Measurements from ENCODE around the gene TMEM165. TPM values are rescaled to one million over a fixed set of nuclear protein-coding genes. Genes with fewer than 3 reads are reported as not detected.

The TMEM165 gene
- 147 and 190 TPM in 2 replicates for total RNA-seq

DNA sequence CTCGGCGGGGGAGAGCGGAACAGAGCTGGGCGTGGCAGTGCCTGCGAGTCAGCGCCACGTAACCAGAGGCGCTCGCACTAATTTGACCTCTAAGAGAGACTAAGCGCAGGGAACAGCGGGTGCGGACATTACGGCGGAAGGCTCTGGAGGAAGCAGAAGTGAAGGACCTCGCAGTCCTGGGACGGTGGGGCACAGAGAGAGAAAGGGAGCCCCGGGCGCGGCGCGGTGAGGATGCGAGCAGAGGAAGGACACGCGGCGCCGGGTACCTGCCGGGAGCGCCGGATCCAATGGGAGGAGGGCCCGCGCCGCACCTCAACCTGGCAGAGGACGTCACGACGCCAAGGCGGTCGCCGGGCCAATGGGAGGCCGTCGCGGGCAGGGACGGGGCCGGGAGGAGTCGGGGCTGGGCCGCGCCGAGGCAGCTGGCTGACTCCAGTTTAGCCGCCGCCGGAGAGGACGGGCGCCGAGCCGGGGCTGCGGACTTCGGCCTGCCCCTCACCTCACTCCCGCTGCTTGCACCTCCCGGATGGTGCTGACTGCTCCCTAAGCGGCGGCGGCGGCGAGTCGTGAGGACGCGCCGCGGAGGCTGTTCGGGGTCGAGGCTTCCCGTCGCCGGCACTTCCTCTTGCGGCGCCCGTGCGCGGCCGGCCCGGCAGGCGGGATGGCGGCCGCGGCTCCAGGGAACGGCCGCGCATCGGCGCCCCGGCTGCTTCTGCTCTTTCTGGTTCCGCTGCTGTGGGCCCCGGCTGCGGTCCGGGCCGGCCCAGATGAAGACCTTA is at the start of gene TMEM165:
TMEM165 (plus strand) TSS at position 429 of the 779 bp plus-strand sequence; CDS start at position 662, 233 bp downstream.

DNA sequence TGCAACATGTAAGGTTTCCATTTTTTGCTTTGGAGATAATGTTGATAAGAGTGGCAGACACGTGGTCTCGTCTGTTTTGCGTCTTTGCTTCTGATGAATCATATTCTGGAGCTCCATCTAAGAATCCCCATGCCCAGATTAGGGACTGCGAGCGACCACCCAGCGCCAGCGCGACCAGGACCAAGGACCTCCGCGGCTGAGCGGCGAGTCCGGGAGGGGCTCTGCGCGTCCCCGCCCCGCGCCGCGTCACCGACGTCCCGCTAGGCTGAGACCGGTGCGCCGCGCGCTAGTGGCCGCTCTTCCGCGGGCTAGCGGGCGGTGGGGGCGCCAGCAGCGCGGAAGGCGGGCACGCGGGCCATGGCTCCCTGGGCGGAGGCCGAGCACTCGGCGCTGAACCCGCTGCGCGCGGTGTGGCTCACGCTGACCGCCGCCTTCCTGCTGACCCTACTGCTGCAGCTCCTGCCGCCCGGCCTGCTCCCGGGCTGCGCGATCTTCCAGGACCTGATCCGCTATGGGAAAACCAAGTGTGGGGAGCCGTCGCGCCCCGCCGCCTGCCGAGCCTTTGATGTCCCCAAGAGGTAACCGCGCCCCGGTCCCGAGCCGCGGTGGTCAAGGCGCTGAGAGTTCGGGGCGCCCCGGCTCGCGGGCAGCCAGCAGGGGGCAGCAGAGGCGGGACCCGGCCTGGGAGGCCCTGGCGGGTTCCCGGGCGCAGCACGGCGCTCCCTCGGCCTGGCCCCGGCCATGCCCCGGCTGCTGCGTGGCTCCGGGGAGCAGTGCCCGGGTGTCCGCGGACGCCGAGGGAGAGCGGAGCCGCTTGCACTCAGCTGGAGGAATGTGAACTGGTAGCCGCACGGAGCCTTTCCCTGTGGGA is 49.5 kb upstream of the TMEM165 start, which contains the start of gene SRD5A3:
SRD5A3 (plus strand) TSS at position 263 of the 871 bp plus-strand sequence; CDS start at position 358, 95 bp downstream.

Small RNA genes within 50 kb of the gene (small RNA-seq; reads per million reads assigned to genes)
- not detected for gene RF00019

Other genes with a start within 250 kb of the TMEM165 start
- gene SRD5A3, start 49.7 kb upstream of the TMEM165 start, total RNA-seq: 8.1 and 8.3 TPM in 2 replicates
- gene CLOCK, start 151.0 kb downstream of the TMEM165 start, total RNA-seq: 40.1 and 42.0 TPM in 2 replicates
- gene PDCL2, start 196.3 kb downstream of the TMEM165 start, total RNA-seq: not detected in 2 replicates
- gene NMU, start 240.3 kb downstream of the TMEM165 start, total RNA-seq: 0.16 TPM in 1 of 2 replicates, not detected in the other